ENCODE data around the gene RRP12.

DNA sequence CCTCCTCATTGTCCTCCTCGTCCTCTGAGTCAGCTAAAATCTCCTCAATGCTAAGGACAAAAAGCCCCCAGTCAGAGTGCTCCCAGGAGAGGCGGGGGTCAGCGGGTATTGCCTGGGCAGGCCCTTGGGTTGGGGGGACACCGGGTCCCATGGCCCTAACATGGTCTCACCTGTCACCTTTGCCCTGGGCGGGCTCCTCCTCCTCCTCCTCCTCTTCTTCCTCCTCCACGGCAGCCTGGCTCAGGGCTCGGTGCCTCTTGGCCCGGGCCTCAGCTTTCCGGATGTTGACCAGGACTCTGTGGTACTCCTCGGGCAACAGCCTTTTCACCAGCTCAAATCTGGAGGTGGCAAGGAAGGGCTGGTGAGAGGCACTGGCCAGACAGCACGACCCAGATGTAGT lies 34.6 kb downstream of the RRP12 start:
- TF ChIP-seq NFRKB (IDR thresholded peaks at IDR 0.05): no peak
- TF ChIP-seq FOXA1 (IDR thresholded peaks at IDR 0.05): no peak
- TF ChIP-seq SP1 (IDR thresholded peaks at IDR 0.05): no peak
- TF ChIP-seq TARDBP (IDR thresholded peaks at IDR 0.05): no peak
- no peak for TF ChIP-seq SUZ12 (IDR thresholded peaks at IDR 0.05)
- no peak for TF ChIP-seq FOXM1 (IDR thresholded peaks at IDR 0.05; ENCODE audit: borderline replicate concordance)
- TF ChIP-seq ARNT (IDR thresholded peaks at IDR 0.05): no peak
- no peak for TF ChIP-seq L3MBTL2 (conservative IDR thresholded peaks at IDR 0.05)
- no peak for TF ChIP-seq ZNF384 (IDR thresholded peaks at IDR 0.05)
